GM19397 (cell line): ENCODE results near the gene TAMALIN.

Source experiments
- ATAC-seq: cut with Tn5 transposase; IDR thresholded peaks from one replicate; pipeline ENCODE4 v1.9.1; 2021; ENCODE audit warnings: mild to moderate bottlenecking, moderate library complexity; ENCODE audit not compliant: unreplicated experiment

The TAMALIN gene

GRCh38 chr12:51980809-51981127 lies 26.0 kb upstream of the TAMALIN start:
- ATAC-seq: no peak

GRCh38 chr12:51984657-51985056 lies 22.1 kb upstream of the TAMALIN start:
- ATAC-seq: no peak

- ATAC-seq: no peak
Measured at GRCh38 chr12:51985154-51985835, 21.5 kb upstream of the TAMALIN start.

GRCh38 chr12:51986834-51987233 lies 19.9 kb upstream of the TAMALIN start:
- ATAC-seq: no peak

- ATAC-seq: no peak
Measured at GRCh38 chr12:51992246-51992645, 14.5 kb upstream of the TAMALIN start.

- no peak for ATAC-seq
Measured at GRCh38 chr12:51994539-51994820, 12.3 kb upstream of the TAMALIN start.

- ATAC-seq: no peak
Measured at GRCh38 chr12:51994959-51995358, 11.8 kb upstream of the TAMALIN start.

GRCh38 chr12:51997136-51997535 lies 9.6 kb upstream of the TAMALIN start:
- ATAC-seq: no peak

- ATAC-seq: no peak
Measured at GRCh38 chr12:52003016-52003550, 3.7 kb upstream of the TAMALIN start.

GRCh38 chr12:52003591-52003990 lies 3.2 kb upstream of the TAMALIN start:
- ATAC-seq: no peak

- ATAC-seq: no peak
Measured at GRCh38 chr12:52004042-52004648, 2.6 kb upstream of the TAMALIN start.

- no peak for ATAC-seq
Measured at GRCh38 chr12:52005218-52005902, 1.4 kb upstream of the TAMALIN start.

- peak; percentile 55 for ATAC-seq
Measured at GRCh38 chr12:52005903-52006703, 643 bp upstream of the TAMALIN start.

- no peak for ATAC-seq
Measured at GRCh38 chr12:52007158-52007921, 594 bp downstream of the TAMALIN start.

GRCh38 chr12:52007982-52008510 lies 1.3 kb downstream of the TAMALIN start:
- ATAC-seq: no peak

GRCh38 chr12:52009081-52009751 lies 2.5 kb downstream of the TAMALIN start:
- ATAC-seq: no peak

GRCh38 chr12:52010152-52010622 lies 3.4 kb downstream of the TAMALIN start:
- no peak for ATAC-seq

- ATAC-seq: no peak
Measured at GRCh38 chr12:52010692-52011601, 4.2 kb downstream of the TAMALIN start.
